IMR-90 (cell line): ENCODE results near the gene CASK. TPM values are rescaled to one million over a fixed set of nuclear protein-coding genes. Genes with fewer than 3 reads are reported as not detected.

Source experiments
- ATAC-seq: fragments of 200-7000 bp; cut with Tn5 transposase; 2 replicates; pipeline ENCODE4 v1.9.1; 2020; ENCODE audit warnings: low read depth, mild to moderate bottlenecking, moderate library complexity
- BruUV-seq: library from RNA; stranded (reverse); fragments of 400-500 nt; replicated peaks from 2 replicates; lab custom pipeline; 2021; lab: Mats Ljungman, UMichigan
- CTCF ChIA-PET: fragments of 300-600 bp; formaldehyde crosslinking; extraction: SDS; loops from one replicate; lab custom pipeline; 2021; ENCODE audit warnings: antibody characterized with exemption; lab: Yijun Ruan, JAX
- POLR2A ChIA-PET: fragments of 300-600 bp; sonication (Branson Sonifier 250); formaldehyde crosslinking; loops from one replicate; lab custom pipeline; 2022; ENCODE audit warnings: antibody characterized with exemption; ENCODE audit not compliant: unreplicated experiment; lab: Charles Lee
- DNase-seq: peaks from one replicate; pipeline ENCODE4 v3.0.0; 2013
- H2AFZ ChIP-seq: replicated peaks from 2 replicates; pipeline ENCODE3; 2013; ENCODE audit warnings: low read length, mild to moderate bottlenecking; ENCODE audit not compliant: poor library complexity
- H2AK5ac ChIP-seq: 2 replicates; pipeline ENCODE4 v1.6.1; 2013; ENCODE audit warnings: low read depth, low read length, inconsistent platforms
- H2AK9ac ChIP-seq: replicated peaks from 2 replicates; pipeline ENCODE3; 2013; ENCODE audit warnings: mild to moderate bottlenecking, low read depth, low read length, moderate library complexity; ENCODE audit not compliant: poor library complexity
- H2BK120ac ChIP-seq: 2 replicates; pipeline ENCODE4 v1.6.1; 2013; ENCODE audit warnings: low read depth, low read length, inconsistent platforms
- H2BK15ac ChIP-seq: 3 replicates; pipeline ENCODE4 v1.6.1; 2013; ENCODE audit warnings: low read depth, low read length, inconsistent platforms
- H2BK20ac ChIP-seq: 2 replicates; pipeline ENCODE4 v1.6.1; 2013; ENCODE audit warnings: low read depth, mild to moderate bottlenecking, inconsistent platforms, low read length, moderate library complexity
- H2BK5ac ChIP-seq: 2 replicates; pipeline ENCODE4 v1.6.1; 2013; ENCODE audit warnings: mild to moderate bottlenecking, low read depth, low read length, inconsistent platforms; ENCODE audit not compliant: poor library complexity, severe bottlenecking
- H3K14ac ChIP-seq: replicated peaks from 2 replicates; pipeline ENCODE4 v1.6.1; 2013; ENCODE audit warnings: low read depth, low read length, inconsistent platforms
- H3K18ac ChIP-seq: 2 replicates; pipeline ENCODE4 v1.6.1; 2013; ENCODE audit warnings: low read depth, low read length, control low read depth
- H3K23ac ChIP-seq: 2 replicates; pipeline ENCODE4 v1.6.1; 2013; ENCODE audit warnings: low read depth, low read length, inconsistent platforms
- H3K27ac ChIP-seq: 2 replicates; pipeline ENCODE4 v1.5.1; 2013; ENCODE audit warnings: mild to moderate bottlenecking, control low read depth, low read length; ENCODE audit not compliant: insufficient read depth
- H3K27me3 ChIP-seq: 2 replicates; pipeline ENCODE4 v1.6.1; 2013; ENCODE audit warnings: low read length; ENCODE audit not compliant: control insufficient read depth, insufficient read depth
- H3K36me3 ChIP-seq: 2 replicates; pipeline ENCODE4 v1.6.1; 2013; ENCODE audit warnings: low read length, mixed read lengths; ENCODE audit not compliant: control insufficient read depth, insufficient read depth
- H3K4ac ChIP-seq: 2 replicates; pipeline ENCODE4 v1.6.1; 2013; ENCODE audit warnings: low read depth, low read length, inconsistent platforms
- H3K4me1 ChIP-seq: 2 replicates; pipeline ENCODE4 v1.6.1; 2013; ENCODE audit warnings: low read length, mixed read lengths; ENCODE audit not compliant: control insufficient read depth, insufficient read depth
- H3K4me2 ChIP-seq: 2 replicates; pipeline ENCODE4 v1.6.1; 2013; ENCODE audit warnings: low read depth, mild to moderate bottlenecking, control low read depth, low read length, moderate library complexity
- H3K4me3 ChIP-seq: 2 replicates; pipeline ENCODE4 v1.5.1; 2013; ENCODE audit warnings: low read depth, mild to moderate bottlenecking, control low read depth, low read length, moderate library complexity; ENCODE audit not compliant: insufficient read depth
- H3K56ac ChIP-seq: 2 replicates; pipeline ENCODE4 v1.6.1; 2013; ENCODE audit warnings: low read length, inconsistent platforms; ENCODE audit not compliant: insufficient read depth; ENCODE audit errors: extremely low read depth
- H3K79me1 ChIP-seq, 2 experiments: 2 replicates each; pipeline ENCODE4 v1.6.1; 2013; ENCODE audit warnings: low read length in 2 of 2, inconsistent platforms in 1 of 2, low read depth in 1 of 2
- H3K9ac ChIP-seq: 2 replicates; pipeline ENCODE4 v1.6.1; 2013; ENCODE audit warnings: low read depth, low read length, control low read depth
- H3K9me1 ChIP-seq: 2 replicates; pipeline ENCODE4 v1.6.1; 2013; ENCODE audit warnings: low read length, inconsistent platforms; ENCODE audit not compliant: insufficient read depth
- H3K9me3 ChIP-seq: 2 replicates; pipeline ENCODE4 v1.6.1; 2013; ENCODE audit warnings: low read length; ENCODE audit not compliant: control insufficient read depth, insufficient read depth
- H4K20me1 ChIP-seq: 2 replicates; pipeline ENCODE4 v1.6.1; 2013; ENCODE audit warnings: low read length, inconsistent platforms; ENCODE audit not compliant: insufficient read depth
- H4K5ac ChIP-seq: 2 replicates; pipeline ENCODE4 v1.6.1; 2013; ENCODE audit warnings: mild to moderate bottlenecking, low read depth, low read length, control low read depth
- H4K8ac ChIP-seq, 2 experiments: 2 replicates each; pipeline ENCODE4 v1.6.1; 2013; ENCODE audit warnings: low read depth in 2 of 2, low read length in 2 of 2, control low read depth in 1 of 2, inconsistent platforms in 1 of 2
- H4K91ac ChIP-seq: 2 replicates; pipeline ENCODE4 v1.6.1; 2013; ENCODE audit warnings: low read depth, low read length, inconsistent platforms; ENCODE audit not compliant: insufficient read depth
- BHLHE40 ChIP-seq: fragments of 150-350 bp; IDR thresholded peaks from 2 replicates; pipeline ENCODE4 v1.6.1; 2016; ENCODE audit warnings: mild to moderate bottlenecking, low read depth, low read length
- CEBPB ChIP-seq: IDR thresholded peaks from 2 replicates; pipeline ENCODE4 v1.6.1; 2012; ENCODE audit warnings: low read depth, low read length, improper control_type of control experiment
- CHD1 ChIP-seq: IDR thresholded peaks from 2 replicates; pipeline ENCODE4 v1.6.1; 2012; ENCODE audit warnings: low read depth, low read length, improper control_type of control experiment
- CTCF ChIP-seq: conservative IDR thresholded peaks from 2 replicates; pipeline ENCODE4 v1.5.1; 2012; ENCODE audit warnings: mild to moderate bottlenecking, low read depth, low read length, improper control_type of control experiment
- ELK1 ChIP-seq: fragments of 150-350 bp; IDR thresholded peaks from 2 replicates; pipeline ENCODE4 v1.6.1; 2016; ENCODE audit warnings: low read depth, mild to moderate bottlenecking, low read length, moderate library complexity, borderline replicate concordance
- MAFK ChIP-seq: IDR thresholded peaks from 2 replicates; pipeline ENCODE4 v1.6.1; 2012; ENCODE audit warnings: low read depth, low read length, improper control_type of control experiment
- MXI1 ChIP-seq: IDR thresholded peaks from 2 replicates; pipeline ENCODE4 v1.6.1; 2012; ENCODE audit warnings: low read depth, mild to moderate bottlenecking, low read length, moderate library complexity, borderline replicate concordance
- NFE2L2 ChIP-seq: fragments of 150-350 bp; IDR thresholded peaks from 2 replicates; pipeline ENCODE4 v1.6.1; 2016; ENCODE audit warnings: low read depth, mild to moderate bottlenecking, low read length
- POLR2A ChIP-seq: IDR thresholded peaks from 2 replicates; pipeline ENCODE4 v1.6.1; 2012; ENCODE audit warnings: mild to moderate bottlenecking, low read depth, low read length
- RAD21 ChIP-seq: IDR thresholded peaks from 2 replicates; pipeline ENCODE4 v1.6.1; 2012; ENCODE audit warnings: low read length, improper control_type of control experiment
- RFX5 ChIP-seq: IDR thresholded peaks from 2 replicates; pipeline ENCODE4 v1.8.0; 2012; ENCODE audit warnings: low read depth, mild to moderate bottlenecking, low read length, moderate library complexity
- SMC3 ChIP-seq: fragments of 150-350 bp; IDR thresholded peaks from 2 replicates; pipeline ENCODE4 v1.6.1; 2016; ENCODE audit warnings: low read depth, mild to moderate bottlenecking, antibody characterized with exemption, low read length, moderate library complexity
- USF2 ChIP-seq: fragments of 150-350 bp; IDR thresholded peaks from 2 replicates; pipeline ENCODE4 v1.6.1; 2017; ENCODE audit warnings: mild to moderate bottlenecking, antibody characterized with exemption, low read length, low read depth
- WGBS, 2 experiments: methylation state at CpG; one replicate each; pipeline versions ENCODE4 v1.1.5 to v1.1.7; 2013; ENCODE audit warnings: missing lambda C conversion rate in 2 of 2; ENCODE audit not compliant: insufficient read length in 1 of 2; ENCODE audit errors: extremely low coverage in 2 of 2; 5-methylcytosine and 5-hydroxymethylcytosine counted together
- dilution Hi-C: fragments of 300-500 bp; cut with HindIII; formaldehyde crosslinking; loops from one replicate; pipeline ENCODE4 v1.14.3; 2018; ENCODE audit warnings: low sequenced_read_pairs; ENCODE audit not compliant: unreplicated experiment
- in situ Hi-C: fragments of 300-500 bp; cut with MboI; formaldehyde crosslinking; loops from 3 replicates; pipeline ENCODE4 v1.14.3; 2019; ENCODE audit warnings: low sequenced_read_pairs, inconsistent platforms, mixed read lengths
- intact Hi-C: fragments of 100-400 bp; cut with micrococcal nuclease; formaldehyde crosslinking; loops from 2 replicates; pipeline ENCODE4 v1.10.0; 2022
- polyA plus RNA-seq, 3 experiments: library from polyadenylated mRNA; depleted of rRNA; stranded (reverse); fragments of >200 nt; gene quantifications; 2 replicates each; pipeline ENCODE4 v1.2.3, GENCODE V29; 2012; ENCODE audit warnings: low replicate concordance in 1 of 3
- total RNA-seq: library from RNA; depleted of rRNA; stranded (reverse); fragments of >200 nt; gene quantifications from 2 replicates; pipeline ENCODE4 v1.2.3, GENCODE V29; 2012

The CASK gene
- total and polyA plus RNA-seq, 2 of the 4 experiments (the other 2 are of a cell fraction): 9.4 to 17.7 TPM

GRCh38 chrX:41932885-41933284 lies 9.5 kb upstream of the CASK start:
- H4K20me1 ChIP-seq: no peaks in the 10 kb centered on the region
- H3K9ac ChIP-seq: no peak overlapping the region
- TF ChIP-seq ELK1: no peak
- no peak for TF ChIP-seq CEBPB
- TF ChIP-seq NFE2L2: no peak
- no peak for TF ChIP-seq MXI1
- no peak for TF ChIP-seq MAFK
- TF ChIP-seq BHLHE40: no peak
- TF ChIP-seq SMC3: no peak
- no peak for TF ChIP-seq CHD1
- no peak for TF ChIP-seq POLR2A
- TF ChIP-seq RAD21: no peak
- TF ChIP-seq RFX5: no peak
- TF ChIP-seq USF2: no peak
- no peak for TF ChIP-seq CTCF
- no peak overlapping the region for H3K18ac ChIP-seq
- no peak overlapping the region for H4K91ac ChIP-seq
- no peak overlapping the region for H4K8ac ChIP-seq
- intact Hi-C loops: no loop called here
- dilution Hi-C loops: no loop called here
- H2AK9ac ChIP-seq: no peak overlapping the region
- no peaks in the 10 kb centered on the region for H3K4me1 ChIP-seq
- no TSS peak for BruUV-seq
- no peak overlapping the region for H4K5ac ChIP-seq
- no peak overlapping the region for H3K4me2 ChIP-seq
- H3K36me3 ChIP-seq: no peaks in the 10 kb centered on the region
- H3K27me3 ChIP-seq: peaks cover 5% of the 10 kb centered on the region
- H3K4me3 ChIP-seq: no peak overlapping the region
- in situ Hi-C loops: no loop called here
- no peak overlapping the region for H2AK5ac ChIP-seq
- no peak overlapping the region for H3K23ac ChIP-seq
- H3K27ac ChIP-seq: no peak overlapping the region
- ChIA-PET CTCF (no interaction called here), POLR2A (no interaction called here)
- no peak overlapping the region for H2AFZ ChIP-seq
- ATAC-seq: no peak
- no peak overlapping the region for H2BK120ac ChIP-seq
- H3K14ac ChIP-seq: no peak overlapping the region
- H2BK20ac ChIP-seq: no peak overlapping the region
- no peak for DNase-seq
- no peak overlapping the region for H2BK5ac ChIP-seq
- H2BK15ac ChIP-seq: no peak overlapping the region
- no peaks in the 10 kb centered on the region for H3K9me1 ChIP-seq
- no peak overlapping the region for H3K56ac ChIP-seq
- no peak overlapping the region for H3K4ac ChIP-seq
- no peaks in the 10 kb centered on the region for H3K79me1 ChIP-seq
- no CpG with 5 or more reads among the region's 5 CpGs for WGBS, 2 experiments
- H3K9me3 ChIP-seq: peaks cover 2% of the 10 kb centered on the region; the same call in 1 of the 2 replicates
